HPDE6-E6E7 (cell line): ENCODE data around the gene PIM3.
"Not testable (repeated sequence)": the region's sequence is repeated elsewhere in the genome, so short reads cannot be mapped to it uniquely, and the experiment has no call there.

Source experiments
- DNase-seq: peaks from one replicate; pipeline ENCODE4 v3.0.0; 2011; ENCODE audit warnings: missing footprints; ENCODE audit errors: extremely low spot score

PIM3 gene

DNA sequence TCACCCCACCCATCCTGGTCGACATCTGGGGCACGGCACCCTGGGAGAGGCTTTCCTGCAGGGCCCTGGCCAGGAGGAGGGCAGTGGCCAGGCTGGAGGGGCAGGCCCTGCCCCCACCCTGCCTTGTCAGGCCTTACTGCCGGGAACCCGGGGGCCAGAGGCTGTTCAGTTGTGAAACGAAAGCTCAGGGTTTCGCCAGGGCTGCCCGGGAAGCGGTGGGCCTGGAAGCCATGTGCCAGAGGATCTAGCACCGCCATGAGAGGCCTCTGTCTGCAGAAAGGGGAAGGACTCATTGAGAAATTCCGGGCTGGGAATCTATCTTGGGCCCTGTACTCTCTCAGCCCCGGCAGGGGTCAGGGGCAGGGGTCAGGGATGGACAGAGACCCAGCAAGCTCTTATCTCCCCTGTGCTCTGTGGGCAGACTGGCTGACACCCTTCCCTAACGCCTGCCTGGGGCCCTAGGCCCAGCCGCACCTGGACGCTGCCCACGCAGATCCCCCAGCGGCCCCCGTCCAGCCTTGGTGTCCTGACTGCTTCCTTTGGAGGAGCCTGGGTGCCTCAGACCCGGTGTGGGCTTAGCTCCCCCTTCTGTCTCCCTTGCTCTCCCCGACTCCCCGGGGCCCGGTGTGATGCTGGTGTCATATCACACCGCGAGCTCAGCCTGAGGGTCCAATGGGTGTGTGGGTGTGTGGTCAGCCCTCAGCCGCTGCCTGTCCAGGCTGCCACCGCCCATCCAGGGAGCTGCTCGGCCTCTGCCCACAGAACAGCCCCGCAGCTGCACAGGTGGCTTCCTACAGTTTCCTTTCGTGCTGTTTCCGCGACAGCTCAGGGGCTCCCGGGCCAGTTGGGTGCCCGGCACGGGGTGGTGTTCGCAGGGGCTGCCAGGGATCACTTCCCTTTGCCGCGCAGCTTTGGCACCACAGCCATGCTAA lies 6.5 kb downstream of the PIM3 start:
- DNase-seq: no peak

DNA sequence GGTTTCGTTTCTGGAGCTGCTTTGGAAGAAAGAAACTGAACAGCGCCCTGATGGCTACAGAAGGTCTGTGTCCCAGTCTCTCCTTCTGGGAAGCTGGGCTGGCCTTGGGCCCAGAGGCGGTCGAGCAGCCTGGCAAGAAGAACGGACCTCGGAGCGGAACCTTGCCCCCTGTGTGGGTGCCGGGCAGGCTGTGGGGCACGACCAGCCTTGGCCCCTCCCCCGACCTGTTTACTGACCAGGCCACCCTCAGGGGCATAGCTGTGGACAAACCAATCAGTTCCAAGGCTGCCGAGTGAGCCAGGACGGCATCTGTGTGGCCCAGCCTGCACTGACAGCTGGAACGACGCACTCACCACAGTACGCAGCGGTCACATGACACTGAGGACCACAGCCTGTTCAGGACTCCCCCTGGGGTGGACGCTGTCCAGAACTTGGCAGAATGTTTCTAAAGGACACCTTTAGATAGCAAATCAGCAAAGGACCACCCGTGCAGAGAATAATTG lies 7.2 kb downstream of the PIM3 start:
- DNase-seq: no peak

DNA sequence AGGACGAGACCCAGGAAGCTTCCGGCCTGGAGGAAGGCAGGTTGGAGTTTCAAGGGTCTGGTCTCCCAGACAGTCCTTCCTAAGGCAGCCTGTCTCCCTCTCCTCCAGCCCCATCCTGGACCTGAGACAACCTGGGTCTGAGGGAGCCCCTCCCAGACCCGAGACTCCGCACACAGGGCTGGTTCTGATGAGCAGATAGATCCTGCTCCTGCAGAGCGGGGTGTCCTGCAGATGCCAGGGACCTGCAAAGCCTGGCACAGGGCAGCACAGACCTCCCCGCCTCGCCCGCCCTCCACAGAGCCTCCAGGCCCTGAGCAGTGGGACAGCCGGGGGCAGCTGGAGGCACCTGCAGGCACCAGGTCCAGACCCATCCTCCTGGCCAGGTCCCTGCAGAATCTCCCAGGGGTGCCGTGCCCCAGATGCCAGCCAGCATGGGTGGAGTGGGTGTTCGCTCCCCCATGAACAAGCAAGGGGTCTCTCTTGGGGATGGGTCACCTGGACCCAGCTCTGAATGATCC lies 7.8 kb downstream of the PIM3 start:
- no peak for DNase-seq

DNA sequence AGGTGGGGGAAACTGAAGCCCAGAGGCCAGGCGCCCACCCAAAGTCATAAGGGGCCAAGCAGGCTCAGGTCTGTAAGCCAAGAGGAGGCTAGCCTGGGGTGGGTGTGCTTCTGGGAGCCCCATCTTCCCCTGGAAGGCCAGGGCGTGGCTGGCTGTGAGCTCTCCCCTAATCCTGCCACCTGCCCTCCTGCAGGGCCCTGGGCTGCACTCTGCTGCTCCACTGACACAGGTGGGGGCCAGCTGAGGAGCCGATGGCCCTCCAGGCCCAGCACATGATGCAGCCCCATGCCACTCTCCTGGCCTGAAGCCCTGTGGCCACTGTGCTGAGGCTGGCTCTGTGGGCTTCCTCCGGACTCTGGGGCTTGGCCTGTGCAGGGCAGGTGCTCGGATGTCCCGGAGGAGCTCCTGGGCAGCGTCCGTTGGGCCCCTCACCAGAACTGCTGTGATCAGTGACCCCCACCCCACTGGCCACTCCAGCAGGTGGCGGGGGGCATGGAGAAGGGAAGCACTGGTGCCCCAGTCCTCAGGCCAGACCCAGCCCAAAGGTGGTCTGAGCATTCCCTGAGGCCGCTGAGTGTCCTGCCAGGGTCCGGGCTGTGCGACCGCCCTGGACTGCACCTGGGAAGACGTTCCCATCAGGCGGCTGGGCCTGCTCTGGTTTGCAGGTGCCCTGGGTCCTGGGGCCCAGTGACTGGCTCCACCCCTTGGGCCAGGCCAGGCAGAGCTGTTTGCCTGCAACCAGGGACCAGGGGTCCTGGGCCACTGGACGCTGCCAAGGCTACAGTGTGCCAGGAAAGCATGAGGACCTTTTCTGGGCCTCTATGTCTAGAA lies 8.5 kb downstream of the PIM3 start:
- no peak for DNase-seq

DNA sequence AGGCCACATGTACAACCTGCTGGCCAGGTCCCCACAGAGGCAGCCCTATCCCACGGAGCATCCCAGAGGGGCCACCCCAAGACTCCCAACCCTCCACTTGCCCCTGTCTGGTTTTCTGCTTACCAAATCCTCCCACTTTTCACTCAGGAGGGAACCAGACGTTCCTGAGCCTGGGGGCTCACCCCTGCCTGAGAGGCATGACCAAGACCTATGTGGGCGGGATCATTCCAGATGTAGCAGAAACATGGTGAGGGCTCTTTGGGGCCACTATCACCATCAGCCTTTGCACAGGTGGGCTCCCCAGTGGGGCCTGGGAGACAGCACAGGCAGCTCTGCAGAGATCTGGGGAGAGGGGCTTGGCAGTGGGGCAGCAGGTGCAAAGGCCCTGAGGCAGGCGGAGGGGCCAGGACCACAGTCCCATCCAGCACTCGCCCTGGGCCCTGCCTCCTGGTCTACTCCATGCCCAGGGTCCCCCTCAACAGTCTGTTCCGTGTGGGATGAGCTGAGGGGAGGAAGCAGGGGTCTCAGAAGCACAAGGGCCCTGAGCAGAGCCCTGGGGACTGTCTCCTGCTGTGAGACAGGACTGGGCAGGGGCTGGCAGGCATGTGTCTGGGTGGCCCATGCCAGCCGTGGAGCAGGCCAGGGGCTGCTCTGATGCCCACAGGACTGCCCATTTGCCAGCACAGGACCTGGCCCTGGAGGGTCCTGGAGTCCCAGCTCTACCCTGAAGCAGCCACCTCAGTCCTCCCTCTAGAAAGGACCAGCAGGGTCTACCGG lies 9.4 kb downstream of the PIM3 start:
- DNase-seq: no peak

DNA sequence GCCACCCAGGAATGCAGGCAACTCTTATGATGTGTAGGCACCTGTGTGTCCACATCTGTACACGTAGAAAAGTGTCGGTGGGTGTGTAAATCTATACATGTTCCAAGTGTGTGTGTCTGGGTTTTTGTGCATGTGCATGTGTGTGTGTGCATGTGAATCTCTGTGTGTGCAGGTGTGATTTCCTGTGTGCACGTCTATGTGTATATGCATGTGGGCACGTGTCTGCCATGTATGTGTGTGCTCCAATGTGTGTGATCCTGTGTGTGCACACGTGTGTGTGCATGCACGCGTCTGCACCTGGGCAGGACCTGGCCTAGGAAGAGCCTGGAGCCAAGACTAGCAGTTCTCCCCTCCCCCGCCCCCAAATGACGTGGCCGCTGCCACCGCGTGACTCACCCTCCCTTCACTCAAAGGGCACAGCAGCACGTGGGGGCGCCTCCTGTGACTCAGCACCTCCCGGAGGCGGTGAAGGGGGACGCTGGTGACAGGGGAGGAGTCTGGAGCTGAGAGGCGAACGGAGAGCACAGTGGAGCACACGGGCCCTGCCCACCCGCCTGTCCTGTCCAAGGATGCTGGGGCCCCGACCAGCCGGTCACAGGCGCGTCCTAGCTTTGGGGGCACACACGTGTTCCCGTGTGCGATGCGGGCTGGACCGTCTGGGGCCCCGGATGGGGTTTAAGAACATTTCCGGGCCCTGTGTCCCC lies 10.1 kb downstream of the PIM3 start:
- DNase-seq: peak; percentile 91

DNA sequence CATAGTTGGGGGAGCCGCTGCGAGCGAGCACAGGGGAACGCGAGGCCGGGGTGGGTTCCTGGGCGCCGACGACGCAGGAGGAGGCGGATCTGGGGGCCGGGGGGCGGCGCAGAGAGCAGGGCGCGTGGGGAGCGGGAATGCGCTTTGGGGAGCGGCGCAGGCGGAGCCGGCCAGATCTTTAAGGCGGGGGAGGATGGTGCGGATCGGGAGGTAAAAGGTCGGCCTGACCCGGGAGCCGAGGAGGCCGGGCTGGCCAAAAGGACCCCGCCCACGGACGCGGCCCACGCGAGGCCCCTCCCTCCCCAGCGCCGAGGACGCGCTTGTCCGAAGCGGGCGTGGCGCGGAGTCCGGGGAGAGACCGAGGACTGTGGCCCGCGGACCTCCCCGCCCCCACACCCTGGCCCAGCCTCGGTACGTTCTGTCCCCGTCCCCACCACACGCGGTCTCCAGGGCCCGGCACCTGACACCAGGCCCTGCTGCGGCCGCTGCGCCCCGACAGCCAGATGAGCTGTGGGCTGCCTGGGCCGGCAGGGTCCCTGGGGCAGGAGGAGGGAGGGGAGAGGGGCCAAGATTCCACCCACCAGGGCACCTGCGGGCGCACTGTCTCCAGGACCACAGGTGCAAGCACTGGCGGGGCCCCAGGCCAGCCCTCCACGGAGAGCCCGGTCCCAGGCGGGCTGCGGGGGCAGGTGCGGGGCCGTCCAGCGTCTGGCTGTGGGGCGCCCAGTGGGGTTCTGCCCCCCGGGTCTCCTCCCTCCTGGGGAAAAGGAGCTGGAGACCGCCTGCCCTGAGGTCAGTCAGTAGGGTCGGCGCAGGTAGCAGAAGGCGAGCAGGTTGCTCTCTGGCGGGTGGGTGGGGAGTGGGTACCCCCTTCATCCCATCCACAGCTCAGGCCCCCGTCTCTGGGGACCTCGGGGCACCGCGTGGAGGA lies 10.9 kb downstream of the PIM3 start:
- no peak for DNase-seq

DNA sequence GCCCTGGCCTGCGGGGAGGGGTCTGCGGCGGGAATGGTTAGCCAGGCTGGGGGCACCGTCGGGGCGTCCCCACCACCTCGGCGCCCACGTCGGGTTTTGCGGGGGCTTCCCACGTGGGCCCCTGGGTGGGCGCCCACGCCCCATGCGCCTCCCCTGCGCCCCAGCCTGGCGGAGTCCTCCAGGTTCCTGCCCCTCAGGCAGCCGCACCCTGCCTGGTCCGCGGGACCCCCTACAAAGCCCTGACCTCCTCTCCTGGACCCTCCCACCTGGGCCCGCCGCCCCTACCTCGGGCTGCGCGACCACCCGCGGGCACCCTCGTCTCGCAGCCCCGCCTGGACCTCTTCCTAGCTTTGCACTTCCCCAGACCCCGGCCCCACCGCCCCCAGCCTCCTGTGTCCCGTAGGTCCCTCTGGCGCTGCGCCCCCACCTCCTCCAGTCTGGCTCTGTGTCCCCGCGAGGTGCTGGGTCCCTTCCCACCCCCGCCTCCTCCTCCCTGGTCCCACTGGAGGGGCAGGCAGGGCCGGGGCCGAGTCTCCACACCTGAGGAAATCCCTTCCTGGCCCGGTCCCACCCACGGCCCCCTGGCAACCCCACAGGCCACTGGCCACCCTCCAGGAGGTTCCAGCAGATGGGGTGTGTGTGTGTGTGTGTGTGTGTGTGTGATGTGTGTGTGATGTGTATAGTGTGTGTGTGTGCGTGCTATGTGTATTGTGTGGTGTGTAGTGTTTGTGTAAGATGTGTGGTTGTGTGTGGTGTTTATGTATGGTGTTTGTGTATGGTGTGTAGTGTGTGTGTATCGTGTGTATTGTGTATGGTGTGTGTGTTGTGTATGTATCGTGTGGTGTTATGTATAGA lies 11.8 kb downstream of the PIM3 start:
- DNase-seq: no peak

DNA sequence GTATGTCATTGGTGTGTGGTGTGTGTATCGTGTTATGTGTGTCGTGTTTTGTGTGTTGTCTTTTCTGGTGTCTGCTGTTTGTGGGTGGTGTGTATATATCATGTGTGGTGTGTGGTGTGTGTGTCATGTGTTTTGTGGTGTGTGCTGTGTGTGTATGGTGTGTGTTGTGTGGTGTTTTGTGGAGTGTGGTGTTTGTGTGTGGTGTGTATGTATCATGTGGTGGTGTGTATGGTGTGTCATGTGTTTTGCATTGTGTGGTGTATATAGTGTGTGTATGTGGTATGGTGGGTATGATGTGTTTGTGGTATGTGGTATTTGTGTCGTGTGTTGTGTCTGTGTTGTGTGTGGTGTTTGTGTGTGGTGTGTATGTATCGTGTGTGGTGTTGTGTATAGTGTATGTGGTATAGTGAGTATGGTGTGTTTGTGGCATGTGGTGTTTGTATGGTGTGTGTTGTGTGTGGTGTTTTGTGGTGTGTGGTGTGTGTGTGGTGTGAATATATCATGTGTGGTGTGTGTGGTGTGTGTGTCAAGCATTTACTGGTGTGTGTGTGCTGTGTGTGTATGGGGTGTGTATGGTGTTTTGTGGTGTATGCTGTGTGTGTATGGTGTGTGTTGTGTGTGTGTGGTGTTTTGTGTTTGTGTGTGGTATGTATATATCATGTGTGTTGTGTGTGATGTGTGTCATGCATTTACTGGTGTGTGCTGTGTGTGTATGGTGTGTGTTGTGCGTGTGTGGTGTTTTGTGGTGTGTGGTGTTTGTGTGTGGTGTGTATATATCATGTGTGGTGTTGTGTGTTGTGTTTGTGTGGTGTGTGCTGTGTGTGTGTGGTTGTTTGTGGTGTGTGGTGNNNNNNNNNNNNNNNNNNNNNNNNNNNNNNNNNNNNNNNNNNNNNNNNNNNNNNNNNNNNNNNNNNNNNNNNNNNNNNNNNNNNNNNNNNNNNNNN lies 12.7 kb downstream of the PIM3 start:
- DNase-seq: no peak

DNA sequence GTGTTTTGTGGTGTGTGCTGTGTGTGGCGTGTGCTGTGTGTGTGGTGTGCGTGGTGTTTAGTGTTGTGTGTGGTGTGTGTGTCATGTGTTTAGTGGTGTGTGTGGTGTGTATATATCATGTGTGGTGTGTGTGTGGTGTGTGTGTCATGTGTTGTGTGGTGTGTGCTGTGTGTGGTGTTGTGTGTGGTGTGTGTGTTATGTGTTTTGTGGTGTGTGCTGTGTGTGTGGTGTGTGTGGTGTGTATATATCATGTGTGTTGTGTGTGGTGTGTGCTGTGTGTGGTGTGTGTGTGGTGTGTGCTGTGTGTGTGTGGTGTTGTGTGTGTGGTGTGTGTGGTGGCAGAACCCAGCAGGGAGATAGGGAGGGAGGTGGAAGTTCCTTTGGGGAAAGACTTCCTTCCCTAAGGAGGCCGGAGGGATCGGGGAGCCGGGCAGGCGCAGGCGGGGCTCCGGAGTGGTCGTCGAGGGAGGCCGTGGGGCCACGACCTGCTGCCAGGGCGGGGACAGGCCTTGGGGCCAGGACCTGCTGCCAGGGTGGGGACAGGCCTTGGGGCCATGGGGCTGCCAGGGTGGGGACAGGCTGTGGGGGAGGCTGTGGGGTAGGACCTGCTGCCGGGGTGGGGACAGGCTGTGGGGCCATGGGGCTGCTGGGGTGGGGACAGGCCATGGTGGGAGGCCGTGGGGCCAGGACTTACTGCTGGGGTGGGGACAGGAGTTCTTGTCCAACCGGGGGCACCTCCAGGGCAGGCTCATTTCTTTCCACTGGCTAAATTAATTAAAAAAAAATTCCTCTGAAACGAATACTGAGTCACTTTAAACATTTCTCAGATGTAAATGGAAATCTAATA lies 15.2 kb downstream of the PIM3 start:
- no peak for DNase-seq

DNA sequence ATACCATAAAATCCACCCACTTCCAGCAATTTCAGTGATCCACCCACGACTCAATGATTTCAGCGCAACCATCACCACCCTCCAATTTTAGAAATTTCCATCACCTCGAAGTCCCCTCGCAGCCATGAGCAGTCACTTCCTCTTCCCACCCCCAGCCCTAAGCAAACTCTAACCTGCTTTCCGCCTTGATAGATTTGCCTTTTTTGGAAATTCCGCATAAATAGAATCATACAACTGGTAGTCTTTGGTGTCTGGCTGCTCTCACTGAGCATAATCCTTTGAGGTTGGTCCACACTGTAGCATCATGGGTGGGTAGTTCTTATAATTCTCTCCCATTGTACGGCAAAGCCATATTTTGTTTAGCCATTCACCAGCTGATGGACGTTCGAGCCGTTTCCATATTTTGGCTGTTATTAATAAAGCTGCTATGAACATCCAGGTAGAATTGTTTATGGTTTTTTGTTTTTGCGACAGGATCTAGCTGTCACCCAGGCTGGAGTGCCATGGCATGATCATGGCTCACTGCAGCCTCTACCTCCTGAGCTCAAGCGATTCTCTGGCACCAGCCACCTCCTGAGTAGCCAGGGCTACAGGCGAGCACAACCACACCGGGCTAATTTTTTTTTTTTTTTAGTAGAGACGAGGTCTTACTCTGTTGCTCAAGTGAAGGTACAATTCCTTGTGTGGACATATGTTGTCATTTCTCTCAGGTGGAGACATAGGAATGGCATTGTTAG lies 16.0 kb downstream of the PIM3 start:
- no peak for DNase-seq

DNA sequence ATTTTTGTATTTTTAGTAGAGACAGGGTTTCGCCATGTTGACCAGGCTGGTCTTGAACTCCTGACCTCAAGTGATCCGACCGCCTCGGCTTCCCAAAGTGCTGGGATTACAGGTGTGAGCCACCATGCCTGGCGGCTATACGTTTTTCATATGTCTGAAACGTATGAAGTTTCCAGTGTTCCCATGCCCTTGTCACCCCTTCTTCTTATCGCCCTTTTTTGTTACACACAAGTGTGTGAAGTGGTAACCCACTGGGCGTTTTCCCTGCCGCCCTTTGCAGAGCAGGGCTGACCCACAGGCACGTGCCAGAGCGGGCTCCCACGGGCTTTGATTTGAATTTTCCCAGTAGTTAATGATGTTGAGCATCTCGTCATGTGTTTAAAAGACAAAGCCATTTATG lies 17.0 kb downstream of the PIM3 start:
- no peak for DNase-seq

DNA sequence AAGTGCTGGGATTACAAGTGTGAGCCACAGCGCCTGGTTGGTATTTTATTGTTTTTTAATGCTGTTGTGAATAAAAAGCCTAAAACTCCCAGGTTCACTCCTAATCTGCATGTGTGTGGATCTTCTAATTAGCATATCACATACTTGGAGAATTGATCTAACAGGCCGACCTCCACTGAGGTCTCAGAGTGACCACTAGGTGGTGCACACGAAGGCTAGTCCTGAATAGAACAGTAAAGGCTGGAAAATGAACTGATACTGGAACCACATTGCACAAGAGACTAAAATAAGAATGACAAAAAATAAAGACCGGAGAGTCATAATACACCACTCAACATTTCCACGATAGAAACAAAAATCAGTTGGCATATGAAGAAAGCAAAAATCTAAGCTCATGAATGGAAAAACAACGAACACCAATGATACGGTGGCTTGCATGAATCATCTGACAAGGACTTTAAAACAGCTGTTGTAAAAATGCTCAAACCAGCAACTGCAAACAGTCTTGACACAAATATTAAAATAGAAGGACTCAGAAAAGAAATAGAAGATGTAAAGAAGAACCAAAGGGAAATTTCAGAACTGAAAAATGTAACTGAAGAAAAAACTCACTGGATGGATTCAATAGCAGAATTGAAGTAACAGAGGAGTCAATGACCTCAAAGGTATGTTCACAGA lies 19.2 kb downstream of the PIM3 start:
- DNase-seq: no peak

DNA sequence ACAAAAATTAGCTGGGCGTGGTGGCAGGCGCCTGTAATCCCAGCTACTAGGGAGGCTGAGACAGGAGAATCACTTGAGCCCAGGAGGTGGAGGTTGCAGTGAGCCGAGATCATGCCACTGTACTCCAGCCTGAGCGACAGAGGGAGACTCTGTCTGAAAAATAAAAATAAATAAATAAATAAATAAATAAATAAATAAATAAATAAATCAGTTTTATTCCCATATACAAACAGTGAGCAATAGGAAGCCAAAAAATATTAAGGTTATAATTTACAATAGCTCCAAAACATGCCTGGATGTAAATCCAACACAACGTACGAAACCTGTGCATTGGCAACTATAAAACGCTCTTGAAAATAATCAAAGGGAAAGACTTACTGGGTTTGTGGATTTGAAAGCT lies 21.2 kb downstream of the PIM3 start:
- not testable (repeated sequence) for DNase-seq
